GM19324 (cell line): ENCODE measurements around the gene ANTXRL.
"Not testable (repeated sequence)": the region's sequence is repeated elsewhere in the genome, so short reads cannot be mapped to it uniquely, and the experiment has no call there.

Experiments
- ATAC-seq: cut with Tn5 transposase; IDR thresholded peaks from one replicate; pipeline ENCODE4 v1.9.1; 2021; ENCODE audit warnings: mild to moderate bottlenecking, moderate library complexity; ENCODE audit not compliant: unreplicated experiment, low FRiP score

ANTXRL gene

DNA sequence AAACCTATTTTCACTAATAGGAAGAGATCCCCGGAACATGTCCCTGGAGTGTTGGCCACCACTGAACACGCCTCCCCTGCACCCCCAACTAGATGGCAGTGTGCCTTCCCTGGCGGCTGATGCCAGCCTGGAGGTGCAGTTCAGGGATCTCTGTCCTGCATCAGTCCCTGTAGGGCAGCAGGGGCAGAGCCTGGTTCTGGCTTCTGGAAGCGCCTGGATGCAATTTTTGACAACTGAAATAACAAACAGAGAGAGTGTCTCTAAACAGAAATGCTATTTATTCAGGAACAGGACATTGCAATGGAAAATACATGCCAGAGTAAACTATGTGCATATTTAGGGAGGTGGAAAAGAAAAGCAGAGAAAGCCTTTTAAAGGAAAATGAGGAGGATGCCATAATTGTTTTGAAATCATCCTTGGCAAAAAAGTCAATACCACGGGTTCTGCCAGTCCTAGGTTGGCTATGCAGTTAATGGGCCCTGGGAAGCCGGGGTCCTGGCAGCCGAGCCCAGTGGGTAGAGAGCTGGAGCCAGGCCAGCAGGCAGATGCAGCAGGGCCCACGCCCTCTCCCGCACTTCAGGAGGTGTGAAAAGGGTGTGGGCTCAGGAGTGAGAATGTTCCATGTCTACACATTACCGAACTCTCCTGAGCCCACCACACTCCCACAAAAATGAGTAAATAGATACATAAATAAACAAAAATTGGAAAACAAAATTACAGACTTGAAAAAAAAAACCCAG lies 18.5 kb downstream of the ANTXRL start:
- no peak for ATAC-seq

DNA sequence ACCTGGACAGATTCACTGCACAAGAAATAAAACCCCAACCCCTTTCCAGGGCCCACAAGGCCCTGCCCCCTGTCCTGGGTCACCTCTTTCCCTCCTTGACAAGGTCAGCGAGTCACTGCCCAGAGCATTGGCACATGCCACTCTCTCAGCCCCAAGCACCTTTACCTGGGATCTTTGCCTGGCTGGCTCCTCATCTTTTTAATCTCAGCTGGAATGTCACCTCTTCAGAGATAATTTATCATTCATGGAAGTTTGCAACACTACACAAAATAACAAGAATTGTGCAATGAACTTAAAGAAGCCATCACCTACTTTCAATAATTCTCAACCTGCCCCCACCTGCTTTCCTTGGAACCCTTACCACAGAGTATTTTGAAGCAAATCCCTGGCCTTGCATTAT lies 19.2 kb downstream of the ANTXRL start:
- ATAC-seq = no peak

DNA sequence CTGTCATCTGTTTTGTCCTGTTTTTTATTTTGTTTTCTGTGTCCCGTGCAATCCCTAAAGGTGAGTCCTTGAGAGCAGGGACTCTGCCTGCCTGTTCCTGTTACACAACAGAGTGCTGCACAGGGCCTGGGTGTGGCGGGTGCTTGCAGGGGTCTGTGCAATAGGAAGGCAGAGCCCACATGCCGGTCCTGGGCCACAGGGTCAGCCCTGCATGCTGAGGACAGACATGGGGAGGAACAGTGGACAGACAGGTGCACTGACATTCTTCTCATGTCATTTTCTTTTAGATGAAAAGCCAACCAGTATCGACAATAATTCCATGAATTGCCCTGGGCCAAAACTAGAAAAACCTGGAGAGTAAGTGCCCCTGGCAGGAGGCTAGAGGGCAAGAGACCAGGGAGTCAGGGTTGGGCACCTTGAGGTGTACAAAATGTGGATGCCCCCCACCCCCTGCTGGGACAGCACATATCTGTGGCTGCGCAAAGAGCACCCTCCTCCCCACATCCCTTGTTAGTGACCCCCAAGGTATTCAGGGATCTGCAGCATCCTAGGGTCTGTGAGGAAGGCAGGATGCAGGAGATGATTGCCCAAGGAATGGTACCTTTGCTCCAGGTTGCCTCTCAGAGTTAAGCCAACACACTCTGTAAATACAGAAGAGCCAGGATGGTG lies 19.9 kb downstream of the ANTXRL start:
- no peak for ATAC-seq

DNA sequence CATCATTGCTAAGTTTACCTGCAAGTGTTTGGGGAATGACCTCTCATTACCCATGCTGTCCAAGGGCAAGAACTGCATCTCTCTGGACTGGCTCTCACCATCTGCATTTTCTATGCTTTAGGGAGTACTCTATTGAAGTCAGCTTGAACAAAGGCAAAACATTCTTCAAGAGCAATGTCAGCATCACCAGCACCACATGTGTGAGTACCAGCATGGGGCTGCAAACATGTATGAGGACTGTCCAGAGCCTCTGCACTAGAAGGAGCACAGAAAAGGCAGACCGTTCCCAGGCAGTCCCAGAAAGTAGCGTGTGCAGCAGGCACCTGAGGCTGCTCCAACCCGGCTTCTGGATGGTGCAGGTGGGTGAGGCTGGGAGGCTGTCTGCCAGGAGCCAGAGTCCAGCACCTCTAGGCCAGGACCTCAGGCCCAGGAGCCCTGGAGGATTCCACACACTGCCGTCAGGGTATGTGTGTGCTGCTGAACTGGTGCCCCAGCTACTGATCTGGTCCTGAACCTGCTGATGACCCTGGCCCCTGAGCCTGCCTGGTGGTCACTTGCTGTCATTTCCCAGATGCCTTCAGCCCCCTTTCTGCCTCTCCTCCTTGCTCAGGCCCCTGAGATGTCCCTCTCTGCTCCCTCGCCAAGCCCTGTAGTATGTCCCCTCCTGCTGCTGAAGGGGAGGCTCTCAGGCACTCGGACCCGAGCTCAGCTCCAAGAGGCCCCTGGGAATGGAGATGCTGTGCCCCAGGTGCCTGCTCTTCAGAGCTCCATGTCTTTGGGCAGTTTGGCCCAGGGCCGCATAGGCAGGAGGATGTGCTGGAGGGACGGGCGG lies 20.7 kb downstream of the ANTXRL start:
- ATAC-seq = no peak

DNA sequence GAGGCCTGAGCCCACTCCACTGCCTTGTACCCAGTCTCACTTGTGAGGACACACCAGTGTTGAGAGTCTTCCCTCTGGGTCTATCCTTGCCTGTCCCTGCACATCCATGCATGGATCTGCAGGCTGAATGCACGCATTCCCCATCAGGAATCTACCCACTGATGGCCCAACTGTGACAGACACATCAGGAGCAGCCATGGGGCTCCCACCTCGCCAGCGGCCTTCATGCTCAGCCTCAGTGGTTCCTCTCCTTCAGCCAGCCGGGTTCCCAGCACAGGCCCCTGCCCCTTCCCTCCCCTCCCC lies 21.3 kb downstream of the ANTXRL start:
- no peak for ATAC-seq

DNA sequence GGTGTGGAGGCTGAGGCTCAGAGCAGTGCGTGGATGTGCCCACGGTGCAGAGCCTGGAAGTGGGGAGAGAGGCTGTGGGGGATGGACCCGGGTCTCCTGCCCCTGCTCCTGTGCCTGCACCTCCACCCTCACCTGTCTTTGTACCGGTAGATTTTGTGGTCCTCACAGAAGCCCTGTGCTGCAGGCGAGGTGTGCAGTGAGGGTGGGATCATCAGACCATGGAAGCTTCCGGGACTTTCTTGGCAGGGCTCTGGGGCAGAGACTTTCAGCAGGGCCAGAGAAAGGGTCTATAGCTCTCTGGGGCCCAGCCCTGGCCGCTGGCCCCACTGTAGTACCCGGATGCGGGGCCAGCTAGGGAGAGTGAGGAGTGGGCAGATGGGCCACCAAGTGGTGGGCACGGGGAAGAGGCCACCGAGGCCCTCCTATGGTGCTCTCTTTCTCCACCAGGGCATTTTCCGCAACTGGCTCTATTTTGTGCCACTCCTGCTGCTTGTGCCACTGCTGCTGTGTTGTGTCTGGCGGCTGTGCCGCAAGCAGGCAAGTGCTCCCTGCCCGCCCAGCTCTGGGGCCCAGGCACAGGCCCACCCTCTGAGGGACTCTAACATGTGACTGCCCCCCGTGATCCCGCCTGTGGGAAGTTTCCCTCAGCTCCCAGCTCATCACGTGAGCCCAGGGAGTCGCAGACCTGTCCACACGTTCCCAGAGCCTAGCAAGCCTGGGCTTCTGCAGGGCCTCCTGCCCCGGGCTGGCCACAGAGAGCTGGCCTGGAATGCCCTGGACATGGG lies 22.1 kb downstream of the ANTXRL start:
- no peak for ATAC-seq

DNA sequence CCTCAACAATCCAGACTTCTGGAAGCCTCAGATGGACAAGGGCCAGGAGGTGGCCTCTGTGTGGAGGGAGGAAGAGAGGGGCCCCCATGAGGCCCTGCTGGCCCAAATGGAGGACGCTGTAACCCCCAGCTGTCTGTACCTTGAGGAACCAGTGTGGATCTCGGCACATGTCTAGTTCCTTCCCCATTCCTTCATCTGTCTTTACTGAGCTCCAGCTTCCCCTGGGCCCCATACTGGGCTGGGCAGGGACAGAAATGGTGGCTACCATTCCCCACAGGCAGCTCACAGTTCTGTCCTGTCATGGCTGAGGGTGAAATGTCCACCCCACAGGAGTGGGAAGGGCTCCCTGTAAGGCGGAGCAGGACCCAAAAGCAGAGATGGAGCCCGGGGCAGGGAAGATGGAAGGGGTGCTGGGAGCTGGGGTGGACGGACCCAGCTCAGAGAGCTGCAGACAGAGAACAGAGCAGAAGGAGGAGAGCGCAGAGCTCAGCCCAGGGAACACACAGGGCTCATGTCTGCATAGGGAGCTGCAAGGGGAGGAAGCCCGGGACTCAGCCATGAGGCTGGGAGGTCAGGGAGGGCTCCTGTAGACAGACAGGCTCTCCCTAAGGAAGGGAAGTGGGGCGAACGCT lies 22.8 kb downstream of the ANTXRL start:
- ATAC-seq = no peak

DNA sequence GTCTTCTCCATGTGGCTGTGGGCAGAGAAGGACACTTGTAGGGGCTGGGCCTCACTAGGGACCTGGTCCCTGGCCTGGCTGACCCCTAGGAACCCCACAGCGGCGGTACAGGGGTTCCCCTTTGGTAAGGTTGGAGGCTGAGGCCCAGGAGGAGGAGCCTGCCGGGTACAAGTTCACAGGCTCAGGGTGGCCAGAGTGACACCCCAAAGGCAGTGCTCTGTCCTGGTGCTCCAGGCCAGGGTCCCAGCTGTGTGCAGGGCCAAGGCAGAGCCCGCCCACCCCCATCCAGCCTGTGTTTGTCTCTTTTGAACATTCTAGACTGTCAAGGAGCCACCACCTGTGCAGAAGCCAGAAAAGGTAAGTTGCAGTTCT lies 23.3 kb downstream of the ANTXRL start:
- no peak for ATAC-seq

DNA sequence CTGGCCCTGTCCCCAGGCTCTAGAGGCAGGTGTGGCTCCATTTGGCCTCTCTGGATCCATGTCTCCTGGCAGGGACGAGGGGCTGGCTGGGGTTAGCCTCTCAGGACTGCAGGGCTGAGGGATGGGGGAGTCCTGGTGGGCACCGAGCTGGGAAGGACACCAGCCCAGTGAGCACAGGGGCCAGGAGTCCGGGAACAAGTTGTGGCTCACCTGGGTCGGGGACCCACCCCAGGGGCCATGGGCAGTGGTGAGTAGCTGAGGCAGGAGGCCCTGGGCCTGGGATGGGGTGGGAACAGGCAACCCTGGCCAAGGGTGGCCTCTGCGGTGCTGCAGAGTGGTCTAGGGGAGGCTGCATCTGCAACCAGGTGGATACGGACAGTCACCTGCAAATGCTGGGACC lies 24.1 kb downstream of the ANTXRL start:
- ATAC-seq = no peak

DNA sequence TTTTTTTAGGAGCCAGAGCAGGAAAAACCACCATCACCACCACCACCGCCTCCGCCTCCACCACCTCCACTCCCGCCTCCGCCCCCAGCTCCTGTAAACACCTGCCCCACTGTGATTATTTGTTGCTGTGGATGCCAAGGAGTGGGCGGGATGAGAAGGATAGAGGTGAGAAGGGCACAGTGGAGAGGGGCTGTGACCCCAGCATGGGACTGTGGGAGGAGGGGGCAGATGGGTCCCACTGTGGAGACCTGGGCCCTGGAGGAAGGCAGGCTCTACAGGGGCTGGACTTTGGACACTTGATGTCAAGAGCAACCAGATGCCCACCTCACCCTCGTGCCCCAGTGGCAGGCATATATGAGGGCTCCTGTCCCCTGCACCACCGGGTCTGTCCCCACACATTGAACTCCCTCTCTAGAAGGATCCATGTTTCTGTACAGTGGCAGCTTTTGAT lies 24.7 kb downstream of the ANTXRL start:
- no peak for ATAC-seq

DNA sequence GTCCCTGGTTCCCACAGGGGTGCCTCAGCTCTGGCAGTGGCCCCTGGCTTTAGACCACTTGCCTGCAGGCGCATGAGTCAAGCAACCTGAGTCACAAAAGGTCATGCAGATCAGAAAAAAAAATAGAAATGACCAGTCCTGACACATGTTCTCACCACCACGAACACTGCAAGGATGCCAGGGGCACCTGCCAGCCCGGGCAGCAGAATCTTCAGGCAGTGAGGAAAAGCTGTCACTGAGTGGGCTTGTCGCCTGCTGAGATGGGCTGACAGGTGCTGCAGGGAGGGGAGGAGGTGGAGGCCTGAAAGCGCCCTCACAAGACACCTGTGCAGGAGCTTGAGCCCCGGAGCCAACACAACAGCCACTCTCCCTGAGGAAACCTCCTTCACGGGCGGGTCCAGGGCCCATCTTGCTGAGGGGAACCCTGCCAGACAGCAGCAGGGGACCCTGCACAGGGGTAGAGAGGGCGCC lies 25.2 kb downstream of the ANTXRL start:
- not testable (repeated sequence) for ATAC-seq

DNA sequence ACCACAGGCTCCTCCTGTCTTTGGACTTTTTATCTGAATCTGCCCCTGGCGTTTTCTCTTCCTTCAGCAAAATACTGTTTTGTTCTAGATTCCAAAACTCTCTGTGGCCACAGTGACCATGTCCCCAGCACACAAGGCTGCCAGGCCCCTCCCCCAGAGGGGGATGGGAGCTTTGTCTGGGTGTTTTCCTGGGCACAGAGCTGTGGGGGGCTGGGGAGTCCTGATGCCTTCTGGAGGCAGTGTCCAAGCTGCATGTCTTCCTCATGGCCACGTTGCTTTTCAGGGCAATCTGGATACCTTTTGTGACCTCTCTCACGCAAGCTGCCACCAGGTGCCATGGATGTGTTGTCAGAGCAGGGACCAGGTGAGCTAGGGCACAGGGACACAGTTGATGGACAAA lies 26.2 kb downstream of the ANTXRL start:
- ATAC-seq = no peak

DNA sequence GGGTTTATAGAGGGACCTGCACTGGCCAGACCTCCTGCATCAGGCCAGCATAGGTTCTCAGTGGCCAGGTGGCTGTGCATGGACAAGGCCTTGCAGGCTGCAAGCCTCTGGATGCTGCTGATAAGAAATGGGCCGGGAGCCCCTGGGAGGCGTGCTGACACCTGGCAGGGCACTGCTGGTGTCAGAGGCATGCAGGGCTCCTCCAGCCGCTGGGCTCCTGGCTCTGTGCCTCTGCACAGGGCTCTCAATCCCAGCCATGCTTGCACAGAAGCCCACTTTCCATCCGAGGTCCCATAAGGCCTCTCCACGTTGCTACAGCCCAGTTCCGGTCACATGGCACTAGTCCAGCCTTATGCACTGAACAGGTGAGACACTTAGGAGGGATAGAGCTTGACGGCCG lies 27.3 kb downstream of the ANTXRL start:
- ATAC-seq = no peak

DNA sequence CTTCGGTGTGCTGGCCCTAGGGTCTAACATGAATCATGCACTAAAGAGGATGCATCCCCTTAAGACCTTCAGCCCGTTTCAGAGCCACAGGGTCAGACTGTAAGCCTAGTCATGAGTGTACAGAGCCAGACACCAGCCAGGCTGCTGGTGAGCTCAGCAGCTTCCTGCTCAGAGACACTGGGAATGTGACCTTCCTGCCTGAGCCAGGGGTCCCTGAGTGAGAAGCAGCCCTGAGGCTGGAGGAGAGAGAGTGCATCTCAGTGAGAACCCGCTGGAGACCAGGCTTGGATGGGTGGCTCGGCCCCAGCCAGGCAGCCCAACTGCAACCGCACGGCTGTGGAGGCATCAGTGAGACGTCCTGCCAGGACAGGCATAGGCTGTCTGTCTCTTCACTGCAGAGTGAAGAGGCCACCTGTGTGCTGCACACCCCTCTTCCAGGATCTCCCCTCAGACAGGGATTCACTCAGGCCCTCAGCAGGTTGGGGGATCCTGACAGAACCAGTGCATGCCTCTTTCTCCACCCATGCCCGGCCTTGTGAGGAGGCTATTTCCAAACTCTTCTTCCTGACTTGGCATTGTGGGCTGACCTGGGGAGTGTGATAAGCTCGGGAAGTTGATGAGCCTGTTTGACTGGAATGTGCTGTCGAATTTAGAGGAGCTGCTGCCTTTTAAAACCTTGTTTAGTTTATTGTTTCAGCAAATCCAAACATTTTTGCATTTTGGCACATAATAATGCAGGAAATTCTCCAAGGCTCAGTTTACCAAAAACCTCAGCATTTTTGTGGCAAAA lies 28.5 kb downstream of the ANTXRL start:
- not testable (repeated sequence) for ATAC-seq

DNA sequence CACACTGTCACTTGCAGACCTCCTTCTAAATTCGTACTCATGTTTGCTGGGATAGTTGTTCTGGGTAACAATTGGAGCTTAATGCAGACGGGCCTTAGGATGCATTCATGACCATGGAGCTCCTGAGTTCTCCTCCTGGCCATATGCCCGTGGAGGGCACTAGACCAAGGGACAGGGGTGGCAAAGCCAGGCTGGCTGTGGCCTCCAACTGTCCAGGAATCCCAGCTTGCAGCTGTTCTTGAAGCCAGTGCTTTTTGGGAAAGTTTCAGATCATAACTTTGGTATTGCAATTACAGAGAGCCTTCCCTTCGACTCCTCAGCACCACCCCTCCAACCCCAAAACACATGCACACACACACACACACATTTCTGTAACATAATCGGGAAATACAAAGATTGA lies 30.6 kb downstream of the ANTXRL start:
- no peak for ATAC-seq

DNA sequence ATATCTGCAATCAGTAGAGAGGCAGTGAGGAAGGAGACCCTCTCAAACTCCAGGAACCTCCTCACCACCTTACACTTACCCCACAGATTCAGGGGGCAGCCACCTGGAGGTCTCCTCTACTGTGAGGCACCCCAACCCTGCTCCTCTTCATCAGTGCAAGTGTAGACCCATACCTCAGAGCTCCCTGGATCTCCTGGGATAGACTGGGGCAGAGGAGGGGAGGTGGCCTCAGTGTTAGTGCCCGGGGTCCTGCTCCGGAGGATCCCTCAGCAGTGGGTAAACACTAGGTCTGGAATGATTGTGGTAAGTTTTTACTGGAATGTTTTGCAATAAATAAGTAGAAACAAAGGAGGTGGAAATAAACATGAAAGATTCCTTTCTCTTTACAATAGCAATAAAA lies 31.1 kb downstream of the ANTXRL start:
- no peak for ATAC-seq

DNA sequence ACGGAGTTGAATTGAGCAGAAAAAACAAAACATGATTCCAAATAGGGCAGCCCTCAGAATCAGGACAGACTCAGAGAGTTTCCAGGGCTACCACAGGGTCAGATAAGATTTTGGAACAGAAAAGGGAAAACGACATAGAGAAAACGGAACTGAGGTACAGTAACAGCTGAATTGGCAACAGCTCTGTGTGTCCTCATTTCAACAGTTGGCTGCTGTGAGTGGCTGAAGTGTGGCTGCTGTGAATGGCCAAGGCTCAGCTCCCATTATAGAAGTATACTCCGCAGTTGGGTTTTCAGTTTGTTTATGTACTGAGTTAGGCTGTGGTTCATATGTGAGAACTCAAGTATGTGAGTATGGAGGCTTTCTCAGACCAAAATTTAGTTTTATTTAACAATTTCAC lies 32.0 kb downstream of the ANTXRL start:
- ATAC-seq = no peak

DNA sequence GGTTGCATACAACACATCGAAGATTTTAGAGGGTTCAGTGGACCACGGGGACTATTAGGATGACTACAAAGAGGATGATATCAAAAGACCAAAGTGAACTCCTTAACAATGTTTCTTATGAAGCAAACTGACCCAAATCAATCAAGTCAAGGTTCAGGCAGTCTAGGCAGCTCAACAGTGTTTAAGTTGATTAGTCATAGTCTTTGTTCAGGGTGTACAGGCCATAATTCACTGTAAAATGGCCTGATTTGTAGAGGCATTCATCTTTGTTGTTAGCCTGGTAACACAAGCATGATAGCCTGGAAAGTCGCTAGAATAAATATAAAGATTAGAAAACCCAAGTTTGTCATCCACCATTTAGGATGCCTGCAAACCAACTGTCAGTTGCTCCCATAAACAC lies 32.6 kb downstream of the ANTXRL start:
- ATAC-seq = no peak

DNA sequence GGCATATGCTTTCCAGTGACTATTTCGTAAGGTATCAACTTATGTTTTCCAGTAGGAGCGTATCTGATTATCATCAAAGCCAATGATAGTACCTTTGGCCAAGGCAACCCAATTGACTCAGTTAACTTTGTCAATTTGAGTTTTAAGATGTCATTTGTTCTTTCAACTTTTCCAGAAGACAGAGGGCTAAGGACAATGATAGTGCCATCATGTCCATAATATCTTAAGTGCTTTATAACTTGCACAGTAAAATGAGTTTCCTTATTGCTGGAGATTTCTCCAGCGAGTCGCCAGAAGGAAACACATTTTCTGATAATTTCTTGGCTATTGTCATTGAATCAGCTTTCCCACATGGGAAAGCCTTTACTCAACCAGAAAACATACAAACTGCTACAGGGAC lies 35.0 kb downstream of the ANTXRL start:
- no peak for ATAC-seq

DNA sequence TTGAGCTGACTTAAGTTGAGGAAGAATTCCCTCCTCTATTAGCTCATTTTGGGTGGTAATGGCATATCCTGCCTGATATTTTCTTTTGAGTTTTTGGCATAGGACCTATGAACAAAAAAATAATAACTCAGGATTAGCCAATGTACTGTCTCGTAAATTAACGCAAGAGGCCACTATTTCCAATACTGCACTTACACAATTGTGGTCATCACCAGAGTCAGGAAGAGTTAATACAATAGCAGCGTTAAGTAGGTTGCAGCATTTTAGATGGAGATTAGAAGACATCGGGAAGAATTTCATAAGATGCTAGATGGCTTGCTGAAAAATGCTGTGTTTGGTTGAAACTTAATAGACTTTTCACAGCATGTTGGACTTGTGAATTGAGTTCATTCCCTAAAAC lies 36.4 kb downstream of the ANTXRL start:
- no peak for ATAC-seq
